Ectodermal cell (in vitro differentiated cells): Measurements from ENCODE around the gene NFKBIZ.
"Not testable (repeated sequence)": the region's sequence is repeated elsewhere in the genome, so short reads cannot be mapped to it uniquely, and the experiment has no call there.

Experiments used
- H3K27ac ChIP-seq: 2 replicates; pipeline ENCODE4 v1.7.0; 2013; ENCODE audit warnings: mild to moderate bottlenecking, low read depth, low read length; ENCODE audit not compliant: insufficient read depth, poor library complexity, severe bottlenecking
- H3K27me3 ChIP-seq: 2 replicates; pipeline ENCODE4 v1.7.0; 2013; ENCODE audit warnings: mild to moderate bottlenecking, low read length; ENCODE audit not compliant: insufficient read depth, control insufficient read depth, poor library complexity, severe bottlenecking
- H3K36me3 ChIP-seq: one replicate; pipeline ENCODE4 v1.7.0; 2013; ENCODE audit warnings: low read length; ENCODE audit not compliant: control insufficient read depth, insufficient read depth
- H3K4me1 ChIP-seq: one replicate; pipeline ENCODE4 v1.7.0; 2013; ENCODE audit warnings: low read length; ENCODE audit not compliant: control insufficient read depth, insufficient read depth
- H3K4me3 ChIP-seq: 2 replicates; pipeline ENCODE4 v1.7.0; 2013; ENCODE audit warnings: low read depth, low read length, control low read depth; ENCODE audit not compliant: insufficient read depth
- H3K9me3 ChIP-seq: 2 replicates; pipeline ENCODE4 v1.7.0; 2013; ENCODE audit warnings: mild to moderate bottlenecking, low read length, moderate library complexity; ENCODE audit not compliant: control insufficient read depth
- WGBS, 2 experiments: methylation state at CpG; one replicate each; pipeline ENCODE4 v1.1.7; 2013; ENCODE audit warnings: missing lambda C conversion rate in 2 of 2; 5-methylcytosine and 5-hydroxymethylcytosine counted together

NFKBIZ gene

DNA sequence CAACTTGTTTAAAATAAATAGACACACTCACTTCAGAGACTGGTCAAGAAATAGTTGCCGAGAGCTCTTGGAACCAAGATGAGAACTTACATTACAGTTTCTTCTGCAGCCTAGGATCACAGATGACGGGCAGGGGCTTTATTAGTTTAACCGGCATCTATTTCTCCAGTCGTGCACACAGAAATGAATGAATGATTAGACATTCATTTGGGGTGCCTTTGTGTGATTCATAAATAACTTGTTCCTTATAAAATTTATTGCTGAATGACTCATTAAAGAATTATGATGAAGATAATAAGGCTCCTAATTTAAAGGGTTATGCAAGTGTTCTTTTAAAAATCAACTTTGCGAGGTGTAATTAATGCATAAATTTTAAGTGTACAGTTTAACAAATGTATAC is 20.8 kb downstream of the NFKBIZ start:
- H3K27ac ChIP-seq: no peak overlapping the region
- no peaks in the 10 kb centered on the region for H3K36me3 ChIP-seq
- H3K27me3 ChIP-seq: no peaks in the 10 kb centered on the region
- H3K4me1 ChIP-seq: no peaks in the 10 kb centered on the region
- no peaks in the 10 kb centered on the region for H3K9me3 ChIP-seq
- 92 to 93% methylated on average over 3 to 4 of the region's 5 CpGs for WGBS, 2 experiments
- H3K4me3 ChIP-seq: no peak overlapping the region

DNA sequence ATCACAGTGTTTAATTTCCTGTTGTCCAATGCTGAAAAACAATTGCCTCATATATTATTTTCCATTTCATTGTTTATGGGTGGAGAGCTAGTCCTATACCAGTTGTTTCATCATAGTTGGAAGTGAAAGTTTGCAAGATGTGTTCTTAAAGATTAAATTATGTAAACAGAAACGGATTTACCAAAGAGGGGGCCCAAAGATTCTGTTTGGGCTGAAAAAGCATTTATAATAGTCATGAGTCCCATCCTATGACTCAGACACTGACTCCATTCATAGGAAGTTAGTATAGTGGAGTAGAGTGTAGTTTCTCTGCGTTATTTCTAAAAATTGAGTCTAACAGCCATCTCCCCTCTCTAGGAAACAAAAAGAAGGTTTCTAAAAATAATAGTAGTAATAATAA is 24.3 kb downstream of the NFKBIZ start:
- H3K27ac ChIP-seq: no peak overlapping the region
- H3K9me3 ChIP-seq: no peaks in the 10 kb centered on the region
- 60 to 94% methylated on average over 1 of the region's 2 CpGs for WGBS, 2 experiments
- no peaks in the 10 kb centered on the region for H3K4me1 ChIP-seq
- H3K36me3 ChIP-seq: no peaks in the 10 kb centered on the region
- no peak overlapping the region for H3K4me3 ChIP-seq
- no peaks in the 10 kb centered on the region for H3K27me3 ChIP-seq

DNA sequence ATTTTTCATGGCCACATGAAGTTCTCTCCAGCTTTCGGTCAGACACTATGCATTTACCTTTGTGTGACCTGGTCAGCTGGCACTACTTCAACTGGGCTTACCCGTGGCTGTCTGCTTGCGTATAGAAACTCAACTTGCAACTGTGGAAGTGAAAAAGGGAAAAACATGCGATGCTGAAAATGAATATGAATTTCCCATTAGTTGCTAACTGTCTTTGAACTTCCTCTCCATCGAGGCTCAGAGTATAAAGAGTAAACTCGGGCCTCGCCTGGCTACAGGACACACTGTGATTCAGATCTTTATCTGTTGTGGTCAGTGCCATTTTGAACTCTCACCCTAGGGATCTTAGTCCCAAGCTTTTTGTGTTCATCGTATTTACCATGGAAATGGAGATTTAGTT is 26.8 kb downstream of the NFKBIZ start:
- Histone ChIP-seq H3K27me3 (no peaks in the 10 kb centered on the region), H3K9me3 (no peaks in the 10 kb centered on the region), H3K4me3 (no peak overlapping the region), H3K36me3 (no peaks in the 10 kb centered on the region), H3K4me1 (no peaks in the 10 kb centered on the region), H3K27ac (no peak overlapping the region)
- 94 to 95% methylated on average over 8 of the region's 8 CpGs for WGBS, 2 experiments

DNA sequence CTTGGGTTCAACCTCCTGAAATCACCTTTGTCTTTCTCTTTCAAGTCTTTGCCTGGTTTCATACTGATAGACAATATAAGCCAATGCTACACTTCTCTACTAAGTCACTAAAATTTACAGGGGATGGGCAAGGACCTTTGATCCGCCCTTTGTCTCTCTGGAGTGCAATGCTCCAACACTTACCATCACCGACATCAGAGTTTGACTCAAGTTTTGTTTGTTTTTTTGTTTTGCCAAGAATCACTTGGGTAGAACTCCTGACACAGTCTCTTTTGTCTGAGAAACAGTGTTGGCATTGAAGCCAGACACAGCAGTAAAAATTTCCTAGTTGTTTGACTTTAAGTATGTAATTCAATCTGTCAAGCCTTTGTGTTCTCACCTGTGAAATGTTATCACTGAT is 29.3 kb downstream of the NFKBIZ start:
- Histone ChIP-seq H3K4me3 (no peak overlapping the region), H3K27me3 (no peaks in the 10 kb centered on the region), H3K27ac (no peak overlapping the region), H3K36me3 (no peaks in the 10 kb centered on the region), H3K4me1 (no peaks in the 10 kb centered on the region), H3K9me3 (no peaks in the 10 kb centered on the region)
- 92 to 100% methylated on average over 2 of the region's 2 CpGs for WGBS, 2 experiments

- WGBS, 2 experiments: 90 to 97% methylated on average over 2 of the region's 2 CpGs
- Histone ChIP-seq H3K9me3 (no peaks in the 10 kb centered on the region), H3K27me3 (no peaks in the 10 kb centered on the region), H3K27ac (no peak overlapping the region), H3K4me3 (no peak overlapping the region), H3K4me1 (no peaks in the 10 kb centered on the region), H3K36me3 (no peaks in the 10 kb centered on the region)
Observed at GRCh38 chr3:101879102-101879501, 29.8 kb downstream of the NFKBIZ start.

GRCh38 chr3:101879623-101880284 is 30.4 kb downstream of the NFKBIZ start:
- Histone ChIP-seq H3K4me3 (no peak overlapping the region), H3K4me1 (no peaks in the 10 kb centered on the region), H3K27ac (no peak overlapping the region), H3K36me3 (no peaks in the 10 kb centered on the region), H3K27me3 (no peaks in the 10 kb centered on the region), H3K9me3 (no peaks in the 10 kb centered on the region)
- 96 to 100% methylated on average over 3 to 5 of the region's 5 CpGs for WGBS, 2 experiments

DNA sequence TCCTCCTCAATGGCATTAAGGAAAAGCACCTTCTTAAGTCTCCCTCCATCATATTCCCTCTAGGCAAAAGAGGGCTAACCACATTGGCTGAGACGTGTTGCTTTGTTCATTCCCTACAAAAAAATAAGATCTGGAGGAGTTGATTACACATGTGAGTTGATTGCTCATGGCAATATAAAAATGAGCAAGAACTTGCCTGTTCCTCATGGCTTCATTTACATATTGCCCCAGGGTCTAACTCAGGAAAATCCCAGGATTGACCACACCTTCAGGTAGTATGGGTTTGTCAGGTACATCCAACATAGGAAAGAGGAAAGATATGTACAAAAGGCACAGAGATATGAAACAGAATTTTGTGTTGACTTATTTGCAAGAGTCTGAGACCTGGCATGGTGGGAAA is 35.5 kb downstream of the NFKBIZ start:
- Histone ChIP-seq H3K36me3 (no peaks in the 10 kb centered on the region), H3K27ac (no peak overlapping the region), H3K27me3 (no peaks in the 10 kb centered on the region), H3K4me1 (no peaks in the 10 kb centered on the region), H3K9me3 (no peaks in the 10 kb centered on the region), H3K4me3 (no peak overlapping the region)
- 100% methylated on average over 1 of the region's 1 CpG for WGBS, 2 experiments

- H3K4me1 ChIP-seq, H3K27ac ChIP-seq, H3K4me3 ChIP-seq, H3K36me3 ChIP-seq, H3K27me3 ChIP-seq, H3K9me3 ChIP-seq: not testable (repeated sequence)
- 90 to 96% methylated on average over 3 of the region's 3 CpGs for WGBS, 2 experiments
Observed at GRCh38 chr3:101885584-101885983, 36.3 kb downstream of the NFKBIZ start.

DNA sequence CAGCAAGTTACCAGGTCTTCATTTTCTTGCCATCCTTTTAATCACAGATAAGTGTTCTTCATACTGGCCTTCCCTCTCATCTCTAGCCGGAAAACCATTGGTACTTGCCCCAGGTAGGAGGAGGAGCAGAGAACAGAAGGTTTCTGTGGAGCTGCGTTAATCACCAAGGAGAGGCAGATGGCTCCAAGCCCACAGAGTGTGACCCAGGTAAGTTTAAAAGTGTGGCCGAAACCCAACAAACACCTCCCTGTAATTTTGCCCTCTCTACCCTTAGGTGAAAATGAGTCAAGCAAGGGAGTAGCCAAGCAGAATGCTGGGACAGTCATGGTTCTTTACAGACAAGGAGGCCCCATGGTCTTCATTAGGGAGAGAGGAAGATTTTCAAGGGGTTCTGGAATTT is 37.3 kb downstream of the NFKBIZ start:
- H3K36me3 ChIP-seq: no peaks in the 10 kb centered on the region
- no peaks in the 10 kb centered on the region for H3K4me1 ChIP-seq
- H3K4me3 ChIP-seq: no peak overlapping the region
- H3K27me3 ChIP-seq: no peaks in the 10 kb centered on the region
- 91% methylated on average over 3 of the region's 3 CpGs for WGBS, 2 experiments
- H3K9me3 ChIP-seq: no peaks in the 10 kb centered on the region
- H3K27ac ChIP-seq: no peak overlapping the region

GRCh38 chr3:101888653-101889052 is 39.3 kb downstream of the NFKBIZ start:
- Histone ChIP-seq H3K9me3 (no peaks in the 10 kb centered on the region), H3K36me3 (no peaks in the 10 kb centered on the region)

GRCh38 chr3:101890716-101891115 is 41.4 kb downstream of the NFKBIZ start:
- H3K27ac ChIP-seq: no peak overlapping the region

More at GRCh38 chr3:101888653-101889052, 39.3 kb downstream of the NFKBIZ start:
- H3K4me1 ChIP-seq: no peaks in the 10 kb centered on the region
- H3K4me3 ChIP-seq: no peak overlapping the region
- 89 to 96% methylated on average over 3 of the region's 3 CpGs for WGBS, 2 experiments
- H3K27ac ChIP-seq: no peak overlapping the region
- H3K27me3 ChIP-seq: no peaks in the 10 kb centered on the region

More at GRCh38 chr3:101890716-101891115, 41.4 kb downstream of the NFKBIZ start:
- Histone ChIP-seq H3K4me3 (no peak overlapping the region), H3K36me3 (no peaks in the 10 kb centered on the region), H3K4me1 (no peaks in the 10 kb centered on the region), H3K9me3 (no peaks in the 10 kb centered on the region), H3K27me3 (no peaks in the 10 kb centered on the region)
